GM12873 (cell line): ENCODE results near the gene PRTFDC1.

ENCODE experiments used
- CTCF ChIP-seq: IDR thresholded peaks from 2 replicates; pipeline ENCODE4 v1.5.1; 2012; ENCODE audit warnings: low read depth, mild to moderate bottlenecking, moderate library complexity, low read length, control low read depth; ENCODE audit not compliant: insufficient read depth; ENCODE audit errors: missing control alignments

Gene PRTFDC1

DNA sequence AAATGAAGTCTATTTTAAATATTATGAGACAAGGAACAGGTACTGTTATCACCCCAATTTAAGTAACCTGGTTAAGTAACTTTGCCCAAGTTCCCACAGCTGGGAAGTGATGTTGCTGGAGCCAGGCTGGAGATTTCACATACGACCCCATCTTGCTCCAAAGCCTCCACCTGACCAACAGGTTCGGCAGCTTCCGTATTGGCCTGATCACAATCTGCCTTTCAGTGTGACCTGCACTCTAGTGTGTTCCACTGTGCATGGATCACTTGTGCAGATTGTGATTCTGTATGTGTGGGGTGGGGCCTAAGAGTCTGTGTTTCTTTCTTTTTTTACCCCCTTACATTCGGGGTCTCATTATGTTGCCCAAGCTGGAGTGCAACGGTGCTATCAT, 66.1 kb downstream of the PRTFDC1 start:
- TF ChIP-seq CTCF: no peak

DNA sequence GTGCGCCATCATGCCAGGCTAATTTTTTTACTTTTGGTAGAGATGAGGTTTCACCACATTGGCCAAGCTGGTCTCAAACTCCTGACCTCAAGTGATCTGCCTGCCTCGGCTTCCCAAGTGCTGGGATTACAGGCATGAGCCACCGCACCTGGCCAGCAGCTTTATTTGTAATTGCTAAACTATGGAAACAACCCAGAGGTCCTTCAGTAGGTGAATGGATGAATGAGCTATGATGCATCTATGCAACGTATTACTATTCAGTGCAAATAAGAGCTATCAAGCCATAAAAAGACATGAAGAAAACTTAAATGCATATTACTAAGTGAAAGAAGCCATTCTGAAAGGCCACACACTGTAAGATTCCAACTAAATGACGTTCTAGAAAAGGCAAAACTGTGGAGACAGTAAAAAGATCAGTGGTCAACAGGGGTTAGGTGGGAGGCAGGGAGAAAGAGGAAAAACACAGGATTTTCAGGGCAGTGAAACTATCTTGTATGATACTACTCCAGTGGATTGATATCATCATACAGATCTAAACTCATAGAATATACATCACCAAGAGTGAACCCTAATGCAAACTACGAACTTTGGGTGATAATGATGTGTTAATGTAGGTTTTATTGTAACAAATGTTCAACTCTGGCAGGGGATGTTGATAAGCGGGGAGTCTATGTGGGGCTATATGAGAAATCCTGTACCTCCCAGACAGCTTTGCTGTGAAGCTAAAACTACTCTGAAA, 66.7 kb downstream of the PRTFDC1 start:
- TF ChIP-seq CTCF: no peak

DNA sequence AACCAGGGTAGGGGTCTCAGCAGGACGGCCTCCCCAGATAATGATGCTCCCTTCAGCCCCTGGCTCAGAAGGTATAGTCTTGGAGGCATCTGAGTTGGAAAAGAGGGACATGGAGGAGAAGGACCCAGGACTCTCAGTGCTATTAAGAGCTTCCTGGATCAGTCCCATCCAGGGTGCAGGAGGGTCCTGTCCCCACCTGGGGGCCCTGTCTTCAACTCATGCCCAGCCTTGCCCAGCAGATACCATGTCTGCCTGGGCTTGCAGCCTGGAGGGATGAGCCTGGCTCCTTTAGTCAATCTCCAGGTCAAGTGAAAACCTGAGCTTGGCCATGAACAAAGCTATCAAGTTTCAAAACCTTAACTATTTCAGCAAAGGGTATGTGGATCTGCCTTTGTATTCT, 67.6 kb downstream of the PRTFDC1 start:
- no peak for TF ChIP-seq CTCF

DNA sequence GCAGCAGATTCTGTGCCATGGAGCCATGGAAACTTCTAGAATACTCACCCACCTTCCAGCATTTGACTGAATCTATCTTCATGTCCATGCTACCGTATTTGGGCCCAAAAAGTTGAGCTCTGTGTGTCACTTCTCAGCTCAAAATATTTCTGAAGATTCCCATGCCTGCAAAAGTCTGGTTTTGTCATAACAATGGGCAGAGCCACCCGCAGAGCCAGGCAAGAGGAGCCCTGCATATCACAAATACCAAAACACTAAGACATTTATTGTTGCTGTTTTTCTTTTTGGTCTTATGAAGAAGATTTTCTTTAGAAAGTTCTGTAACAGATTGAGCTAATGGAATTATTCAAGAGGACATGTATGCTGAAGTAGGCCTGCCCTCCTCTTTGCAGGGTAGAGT, 68.1 kb downstream of the PRTFDC1 start:
- TF ChIP-seq CTCF: no peak

- no peak for TF ChIP-seq CTCF
These were observed 69.2 kb downstream of the PRTFDC1 start for GRCh38 chr10:24883176-24883575.

DNA sequence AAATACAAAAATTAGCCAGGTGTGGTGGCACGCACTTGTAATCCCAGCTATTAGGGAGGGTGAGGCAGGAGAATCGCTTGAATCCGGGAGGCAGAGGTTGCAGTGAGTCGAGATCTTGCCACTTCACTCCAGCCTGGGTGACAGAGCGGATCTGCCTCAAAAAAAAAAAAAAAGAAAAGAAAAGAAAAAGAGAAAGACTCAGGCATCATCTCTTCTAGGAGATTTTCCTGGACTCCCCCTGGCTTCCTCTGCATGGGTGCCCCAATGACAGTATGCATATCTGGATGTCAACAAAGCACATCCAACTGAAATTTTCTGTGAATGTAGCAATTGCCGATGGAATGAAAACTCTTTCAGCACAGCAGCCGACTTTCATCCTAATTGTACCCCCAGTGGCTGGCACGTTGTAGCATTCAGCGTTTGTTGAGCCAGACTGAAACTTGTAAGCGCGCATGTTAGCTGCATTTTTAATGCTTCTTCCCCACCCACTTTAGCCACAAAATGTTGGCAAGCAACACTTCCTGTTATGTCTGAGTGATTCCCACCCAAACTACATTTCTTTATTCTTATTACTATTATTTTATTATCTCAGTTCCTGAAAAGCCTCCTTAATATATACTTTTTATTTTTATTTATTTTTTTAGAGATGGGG, 70.2 kb downstream of the PRTFDC1 start:
- TF ChIP-seq CTCF: peak; percentile 2

DNA sequence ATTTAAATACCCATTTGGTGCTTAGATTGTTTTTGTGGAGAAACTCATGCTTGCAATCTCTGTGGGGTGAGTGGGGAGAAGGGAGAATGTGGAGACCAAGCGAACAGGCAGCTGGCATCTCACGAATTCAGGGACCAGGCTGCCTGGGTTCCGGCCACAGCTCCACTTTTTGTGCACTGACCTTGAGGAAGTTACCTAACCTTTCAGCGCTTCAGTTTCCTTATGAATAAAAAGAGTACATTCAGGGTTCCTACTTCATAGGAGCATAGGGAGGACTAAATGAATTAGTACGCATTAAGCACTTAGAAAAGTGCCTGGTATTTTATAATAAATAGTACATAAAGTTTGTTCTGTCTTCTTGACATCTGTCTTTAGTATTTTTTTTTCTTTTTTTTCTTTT, 72.5 kb downstream of the PRTFDC1 start:
- no peak for TF ChIP-seq CTCF
